Peyer's patch (tissue), 4 donors: ENCODE data around the gene RFFL.

Experiments used
- POLR2A ChIP-seq, 2 donors: fragments of 450-650 bp; IDR thresholded peaks; one replicate each; pipeline ENCODE4 v1.5.1; 2017; ENCODE audit warnings: antibody characterized with exemption in 2 of 2, mild to moderate bottlenecking in 2 of 2, moderate library complexity in 2 of 2
- TF ChIP-seq, protein P1 (sequence below), 6 experiments: fragments of 450-650 bp in 4 of 6; fragments of 200-600 bp in 2 of 6; sonication (generic) in 1 of 6; IDR thresholded peaks; one replicate each; pipeline ENCODE4 v1.5.1; 2017 to 2019; ENCODE audit warnings: antibody characterized with exemption in 6 of 6, mild to moderate bottlenecking in 3 of 6, moderate library complexity in 1 of 6

GRCh38 chr17:35086931-35087573 is 23.5 kb upstream of the RFFL start:
- TF ChIP-seq, protein P1, sequence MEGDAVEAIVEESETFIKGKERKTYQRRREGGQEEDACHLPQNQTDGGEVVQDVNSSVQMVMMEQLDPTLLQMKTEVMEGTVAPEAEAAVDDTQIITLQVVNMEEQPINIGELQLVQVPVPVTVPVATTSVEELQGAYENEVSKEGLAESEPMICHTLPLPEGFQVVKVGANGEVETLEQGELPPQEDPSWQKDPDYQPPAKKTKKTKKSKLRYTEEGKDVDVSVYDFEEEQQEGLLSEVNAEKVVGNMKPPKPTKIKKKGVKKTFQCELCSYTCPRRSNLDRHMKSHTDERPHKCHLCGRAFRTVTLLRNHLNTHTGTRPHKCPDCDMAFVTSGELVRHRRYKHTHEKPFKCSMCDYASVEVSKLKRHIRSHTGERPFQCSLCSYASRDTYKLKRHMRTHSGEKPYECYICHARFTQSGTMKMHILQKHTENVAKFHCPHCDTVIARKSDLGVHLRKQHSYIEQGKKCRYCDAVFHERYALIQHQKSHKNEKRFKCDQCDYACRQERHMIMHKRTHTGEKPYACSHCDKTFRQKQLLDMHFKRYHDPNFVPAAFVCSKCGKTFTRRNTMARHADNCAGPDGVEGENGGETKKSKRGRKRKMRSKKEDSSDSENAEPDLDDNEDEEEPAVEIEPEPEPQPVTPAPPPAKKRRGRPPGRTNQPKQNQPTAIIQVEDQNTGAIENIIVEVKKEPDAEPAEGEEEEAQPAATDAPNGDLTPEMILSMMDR (IDR thresholded peaks at IDR 0.05): no peak
- no peak for TF ChIP-seq POLR2A (IDR thresholded peaks at IDR 0.05)
